ENCODE measurements around the gene POLA1.

The POLA1 gene

GRCh38 chrX:24672701-24673190 is 21.0 kb upstream of the POLA1 start:
- no peak for DNase-seq
- H3K9me2 ChIP-seq (replicated peaks; ENCODE audit: insufficient read depth, low read length): no peaks in the 10 kb centered on the region
- H3K9me3 ChIP-seq (replicated peaks; ENCODE audit: insufficient read depth, low read length): no peaks in the 10 kb centered on the region
- no peaks in the 10 kb centered on the region for H3K4me1 ChIP-seq (ENCODE audit: low read length)
- no peaks in the 10 kb centered on the region for H3K79me2 ChIP-seq (ENCODE audit: low read length)
- no peak overlapping the region for H3K4me3 ChIP-seq (ENCODE audit: low read length)
- H2AFZ ChIP-seq (ENCODE audit: low read length): no peak overlapping the region
- no peak overlapping the region for H3K4me2 ChIP-seq (ENCODE audit: low read depth, low read length)
- no peaks in the 10 kb centered on the region for H4K20me1 ChIP-seq (ENCODE audit: insufficient read depth, low read length)
- H3K27ac ChIP-seq (ENCODE audit: low read length): no peak overlapping the region
- H3F3A ChIP-seq (ENCODE audit: insufficient read depth, low read length): no peaks in the 10 kb centered on the region
- TF ChIP-seq CTCF (IDR thresholded peaks at IDR 0.05; ENCODE audit: low read length): no peak
- no peak for TF ChIP-seq EZH2 (optimal IDR thresholded peaks at IDR 0.05; ENCODE audit: low read depth, low read length)
- TF ChIP-seq EZH2phosphoT487 (IDR thresholded peaks at IDR 0.05; ENCODE audit: low read length): no peak
- H3K27me3 ChIP-seq (replicated peaks; ENCODE audit: insufficient read depth, low read length): no peaks in the 10 kb centered on the region
- H3K36me3 ChIP-seq (replicated peaks; ENCODE audit: insufficient read depth, low read length): no peaks in the 10 kb centered on the region
- no peak overlapping the region for H3K9ac ChIP-seq (ENCODE audit: low read length)

DNA sequence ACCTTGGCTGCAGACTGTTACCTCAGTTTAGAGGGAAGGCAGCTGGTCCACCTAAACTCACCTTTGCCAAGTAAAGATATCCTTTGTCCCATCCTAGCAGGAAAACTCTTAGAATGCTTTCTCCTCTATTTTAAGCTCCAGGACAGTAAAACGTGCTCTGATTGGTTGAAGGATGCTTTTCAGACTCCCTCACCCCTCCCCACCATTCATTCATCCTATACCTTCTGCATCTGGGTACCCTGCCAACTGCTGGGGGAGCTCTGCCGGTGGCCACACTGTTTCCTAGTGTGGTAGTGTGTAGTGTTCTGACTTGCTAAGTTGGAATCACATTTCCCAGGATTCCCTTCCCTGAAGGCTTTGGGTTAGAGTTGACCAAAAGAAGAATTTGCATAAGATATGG is 20.3 kb upstream of the POLA1 start:
- no peaks in the 10 kb centered on the region for H4K20me1 ChIP-seq (ENCODE audit: insufficient read depth, low read length)
- TF ChIP-seq EZH2 (optimal IDR thresholded peaks at IDR 0.05; ENCODE audit: low read depth, low read length) (no peak), EZH2phosphoT487 (IDR thresholded peaks at IDR 0.05; ENCODE audit: low read length) (no peak), CTCF (IDR thresholded peaks at IDR 0.05; ENCODE audit: low read length) (no peak)
- H2AFZ ChIP-seq (ENCODE audit: low read length): no peak overlapping the region
- H3K27ac ChIP-seq (ENCODE audit: low read length): no peak overlapping the region
- H3K9me2 ChIP-seq (replicated peaks; ENCODE audit: insufficient read depth, low read length): no peaks in the 10 kb centered on the region
- H3K4me3 ChIP-seq (ENCODE audit: low read length): no peak overlapping the region
- H3K4me2 ChIP-seq (ENCODE audit: low read depth, low read length): no peak overlapping the region
- no peaks in the 10 kb centered on the region for H3K79me2 ChIP-seq (ENCODE audit: low read length)
- H3K36me3 ChIP-seq (replicated peaks; ENCODE audit: insufficient read depth, low read length): no peaks in the 10 kb centered on the region
- no peaks in the 10 kb centered on the region for H3K27me3 ChIP-seq (replicated peaks; ENCODE audit: insufficient read depth, low read length)
- DNase-seq: no peak
- no peaks in the 10 kb centered on the region for H3K9me3 ChIP-seq (replicated peaks; ENCODE audit: insufficient read depth, low read length)
- H3F3A ChIP-seq (ENCODE audit: insufficient read depth, low read length): no peaks in the 10 kb centered on the region
- H3K4me1 ChIP-seq (ENCODE audit: low read length): no peaks in the 10 kb centered on the region
- H3K9ac ChIP-seq (ENCODE audit: low read length): no peak overlapping the region

DNA sequence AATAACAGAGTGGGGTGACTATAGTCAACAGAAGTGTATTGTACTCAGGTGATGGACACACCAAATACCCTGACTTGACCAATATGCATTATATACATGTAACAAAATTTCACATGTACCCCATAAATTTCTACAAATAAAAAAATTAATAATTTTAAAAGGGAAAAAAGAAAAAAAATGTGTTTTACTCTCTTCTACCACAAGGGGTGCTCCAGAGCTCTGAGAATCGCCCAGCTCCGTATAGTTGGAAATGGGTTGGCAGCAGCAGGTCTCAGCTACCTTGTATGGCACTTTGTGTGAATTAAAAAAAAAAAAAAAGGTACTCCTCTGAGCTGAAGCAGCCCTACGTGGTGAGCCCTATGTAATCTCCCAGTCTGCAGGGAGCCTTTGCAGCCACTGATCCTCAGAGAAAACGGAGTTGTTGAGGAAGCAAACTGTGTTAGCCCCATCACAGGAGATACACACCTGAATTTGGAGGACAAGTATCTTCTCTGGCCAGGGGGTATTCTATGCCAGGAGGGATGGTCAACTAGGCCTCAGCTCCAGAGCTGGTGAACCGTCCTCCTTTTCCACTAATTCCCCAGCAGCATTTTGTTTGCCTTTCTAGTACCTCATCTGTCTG is 17.2 kb upstream of the POLA1 start:
- H3K4me1 ChIP-seq (ENCODE audit: low read length): no peaks in the 10 kb centered on the region
- no peak overlapping the region for H3K9ac ChIP-seq (ENCODE audit: low read length)
- TF ChIP-seq CTCF (IDR thresholded peaks at IDR 0.05; ENCODE audit: low read length) (peak; percentile 25), EZH2phosphoT487 (IDR thresholded peaks at IDR 0.05; ENCODE audit: low read length) (no peak)
- H3K4me3 ChIP-seq (ENCODE audit: low read length): no peak overlapping the region
- H3K27ac ChIP-seq (ENCODE audit: low read length): no peak overlapping the region
- no peaks in the 10 kb centered on the region for H3K27me3 ChIP-seq (replicated peaks; ENCODE audit: insufficient read depth, low read length)
- H3K36me3 ChIP-seq (replicated peaks; ENCODE audit: insufficient read depth, low read length): no peaks in the 10 kb centered on the region
- no peak overlapping the region for H2AFZ ChIP-seq (ENCODE audit: low read length)
- no peak for DNase-seq
- no peaks in the 10 kb centered on the region for H3K79me2 ChIP-seq (ENCODE audit: low read length)
- H3K9me2 ChIP-seq (replicated peaks; ENCODE audit: insufficient read depth, low read length): no peaks in the 10 kb centered on the region
- H3K9me3 ChIP-seq (replicated peaks; ENCODE audit: insufficient read depth, low read length): no peaks in the 10 kb centered on the region
- no peaks in the 10 kb centered on the region for H4K20me1 ChIP-seq (ENCODE audit: insufficient read depth, low read length)
- no peaks in the 10 kb centered on the region for H3F3A ChIP-seq (ENCODE audit: insufficient read depth, low read length)
- H3K4me2 ChIP-seq (ENCODE audit: low read depth, low read length): no peak overlapping the region

All from MM.1S (cell line).